ENCODE data around the gene MEPE.

The MEPE gene

GRCh38 chr4:87811977-87812376 is 20.8 kb upstream of the MEPE start:
- Histone ChIP-seq H3K27ac (no peak overlapping the region), H3K9me3 (peaks cover 0 to 2% (median 0%) of the 10 kb centered on the region in 3 donors), H3K4me3 (no peak overlapping the region), H3K27me3 (no peaks in the 10 kb centered on the region), H3K4me1 (no peaks in the 10 kb centered on the region), H3K36me3 (no peaks in the 10 kb centered on the region)
- no peak for DNase-seq
- no peak for TF ChIP-seq CTCF (IDR thresholded peaks at IDR 0.05)
- intact Hi-C loops (cut with DNase I; ENCODE audit: low total_unique reads): no loop called here

- no peaks in the 10 kb centered on the region for H3K4me1 ChIP-seq
- no peaks in the 10 kb centered on the region for H3K27me3 ChIP-seq
- H3K4me3 ChIP-seq: no peak overlapping the region
- DNase-seq: no peak
- no peaks in the 10 kb centered on the region for H3K9me3 ChIP-seq
- no peak for TF ChIP-seq CTCF (IDR thresholded peaks at IDR 0.05)
- no peak overlapping the region for H3K27ac ChIP-seq
- intact Hi-C loops (cut with DNase I; ENCODE audit: low total_unique reads): no loop called here
- H3K36me3 ChIP-seq: no peaks in the 10 kb centered on the region
Measured at GRCh38 chr4:87819281-87819919, 13.4 kb upstream of the MEPE start.

- Histone ChIP-seq H3K36me3 (no peaks in the 10 kb centered on the region), H3K4me3 (no peak overlapping the region)
Measured at GRCh38 chr4:87823200-87823599, 9.6 kb upstream of the MEPE start.

GRCh38 chr4:87823724-87824123 is 9.0 kb upstream of the MEPE start:
- Histone ChIP-seq H3K4me1 (no peaks in the 10 kb centered on the region), H3K9me3 (no peaks in the 10 kb centered on the region), H3K27me3 (no peaks in the 10 kb centered on the region), H3K27ac (no peak overlapping the region), H3K36me3 (no peaks in the 10 kb centered on the region), H3K4me3 (no peak overlapping the region)
- no peak for TF ChIP-seq CTCF (IDR thresholded peaks at IDR 0.05)
- intact Hi-C loops (cut with DNase I; ENCODE audit: low total_unique reads): no loop called here
- DNase-seq: no peak

More at GRCh38 chr4:87823200-87823599, 9.6 kb upstream of the MEPE start:
- Histone ChIP-seq H3K27me3 (no peaks in the 10 kb centered on the region), H3K27ac (no peak overlapping the region), H3K9me3 (no peaks in the 10 kb centered on the region), H3K4me1 (no peaks in the 10 kb centered on the region)
- no peak for TF ChIP-seq CTCF (IDR thresholded peaks at IDR 0.05)
- DNase-seq: no peak
- intact Hi-C loops (cut with DNase I; ENCODE audit: low total_unique reads): no loop called here

- intact Hi-C loops (cut with DNase I; ENCODE audit: low total_unique reads): no loop called here
- H3K27me3 ChIP-seq: no peaks in the 10 kb centered on the region
- H3K27ac ChIP-seq: no peak overlapping the region
- no peak for DNase-seq
- TF ChIP-seq CTCF (IDR thresholded peaks at IDR 0.05): no peak
- H3K36me3 ChIP-seq: no peaks in the 10 kb centered on the region
- no peaks in the 10 kb centered on the region for H3K4me1 ChIP-seq
- H3K9me3 ChIP-seq: no peaks in the 10 kb centered on the region
- no peak overlapping the region for H3K4me3 ChIP-seq
Measured at GRCh38 chr4:87824352-87824751, 8.4 kb upstream of the MEPE start.

GRCh38 chr4:87834401-87834800 is 1.6 kb downstream of the MEPE start:
- H3K4me1 ChIP-seq: peaks cover 0 to 5% (median 0%) of the 10 kb centered on the region in 4 donors
- DNase-seq: no peak
- intact Hi-C loops (cut with DNase I; ENCODE audit: low total_unique reads): no loop called here

More at GRCh38 chr4:87834401-87834800, 1.6 kb downstream of the MEPE start:
- Histone ChIP-seq H3K27ac (no peak overlapping the region), H3K9me3 (no peaks in the 10 kb centered on the region), H3K27me3 (no peaks in the 10 kb centered on the region), H3K4me3 (no peak overlapping the region), H3K36me3 (no peaks in the 10 kb centered on the region)
- TF ChIP-seq CTCF (IDR thresholded peaks at IDR 0.05): no peak

Measured in tibial artery (tissue), 4 donors.